CD1c-positive myeloid dendritic cell (primary cell): ENCODE data around the gene IGLL5.
"Not testable (repeated sequence)": the region's sequence is repeated elsewhere in the genome, so short reads cannot be mapped to it uniquely, and the experiment has no call there.

Experiments
- DNase-seq: peaks from one replicate; pipeline ENCODE4 v3.0.0-alpha.2; 2016; ENCODE audit errors: extremely low spot score

IGLL5 gene

GRCh38 chr22:22884010-22884887 lies 3.4 kb upstream of the IGLL5 start:
- peak; percentile 89 for DNase-seq

DNA sequence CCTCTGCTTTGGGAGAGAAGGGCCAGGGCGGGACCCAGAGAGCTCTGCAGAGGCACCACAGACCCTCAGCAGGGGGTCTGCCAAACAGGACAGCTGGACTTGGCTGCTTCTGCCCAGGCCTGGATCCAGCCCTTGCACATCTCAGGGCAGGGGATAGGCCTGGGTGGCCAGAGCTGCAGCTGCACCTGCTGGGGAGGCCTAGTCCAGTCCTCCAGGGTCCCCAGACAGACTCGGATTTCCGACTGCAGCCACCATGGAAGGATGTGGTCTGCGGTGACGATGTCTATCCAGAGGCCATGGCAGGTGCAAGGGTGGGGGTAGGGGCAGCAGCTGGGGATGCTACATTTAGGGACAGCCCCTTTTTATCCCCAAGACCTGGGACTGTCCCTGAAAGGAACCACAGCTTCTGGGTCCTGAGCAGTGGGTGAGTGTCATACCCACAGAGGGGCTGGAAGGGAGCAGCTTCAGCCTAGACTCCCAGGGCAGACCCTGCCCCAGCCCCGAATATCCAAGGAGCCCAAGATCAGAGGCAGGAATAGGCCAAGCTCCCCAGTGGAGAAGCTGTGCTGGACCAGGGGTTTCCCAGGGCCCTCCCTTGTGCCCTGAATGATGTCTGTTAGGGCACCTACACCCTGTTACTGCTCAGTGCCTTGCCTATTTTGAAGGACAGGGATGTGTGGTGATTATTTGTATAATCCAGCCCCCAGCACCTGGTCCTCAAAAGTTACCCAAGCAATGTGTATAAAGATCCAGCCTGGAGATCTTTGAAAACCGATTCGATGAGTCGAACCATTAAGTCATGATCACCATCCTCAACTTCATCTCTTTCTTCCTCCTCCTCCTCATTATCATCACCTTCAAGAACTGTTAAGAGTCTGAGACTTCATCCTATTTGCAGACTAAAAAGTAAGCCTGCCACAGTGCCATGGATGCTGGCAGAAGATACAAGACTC lies 2.5 kb upstream of the IGLL5 start:
- no peak for DNase-seq

DNA sequence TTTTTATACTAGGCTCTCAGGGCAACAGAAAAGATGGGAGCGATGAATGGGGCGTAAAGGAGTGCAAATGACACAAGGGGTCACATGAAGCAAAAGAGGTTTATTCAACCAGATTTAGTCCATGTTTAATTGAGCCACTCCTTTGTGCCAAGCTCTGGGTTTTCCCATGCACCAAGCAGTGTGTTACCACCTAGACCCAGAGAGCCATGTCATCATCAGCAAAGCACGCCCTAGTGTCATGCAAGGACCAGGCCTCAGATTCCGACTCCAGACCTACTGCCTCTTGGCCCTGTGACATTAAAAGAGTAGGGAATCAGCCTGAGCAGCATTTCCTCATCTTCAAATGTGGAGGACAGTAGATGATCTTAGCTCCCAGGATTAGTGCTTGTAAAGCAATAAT lies 1.1 kb upstream of the IGLL5 start:
- DNase-seq = no peak

DNA sequence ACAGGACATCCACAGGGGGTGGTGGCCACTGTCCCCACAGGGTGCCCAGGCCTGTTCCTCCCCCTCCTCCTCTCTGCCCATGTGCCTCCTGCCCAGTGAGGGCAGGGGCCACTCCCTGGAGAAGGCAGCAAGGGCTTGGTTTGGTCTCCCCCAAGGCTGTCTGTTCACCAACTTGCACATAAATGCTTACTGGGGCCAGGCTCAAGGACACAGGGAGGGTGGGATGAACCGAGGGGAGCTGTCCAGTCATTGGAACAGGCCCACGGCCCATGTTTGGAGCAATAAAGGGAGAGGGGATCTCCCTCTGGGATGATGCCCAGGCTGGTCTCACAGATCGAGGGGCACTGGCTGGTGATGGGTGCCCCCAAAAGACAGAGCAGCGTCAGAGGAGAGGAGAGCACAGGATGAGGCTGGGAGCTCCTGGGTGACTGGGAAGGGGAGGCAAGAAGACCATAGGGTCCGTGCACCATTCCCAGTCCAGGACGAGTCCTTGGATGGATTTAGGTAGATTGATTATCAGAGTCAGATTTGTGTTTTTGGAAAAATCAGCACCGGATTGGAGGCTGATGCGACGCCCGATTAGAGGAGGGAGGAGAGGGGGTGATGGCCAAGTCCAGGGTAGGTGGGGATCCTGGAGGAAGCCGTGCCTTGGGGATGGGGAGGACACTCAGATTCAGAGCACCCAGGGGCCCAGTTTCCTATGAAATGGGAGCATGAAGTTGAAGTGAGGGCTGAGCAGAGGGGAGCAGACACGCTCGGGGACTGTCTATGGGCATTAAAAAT lies 1.1 kb downstream of the IGLL5 start:
- DNase-seq = no peak

DNA sequence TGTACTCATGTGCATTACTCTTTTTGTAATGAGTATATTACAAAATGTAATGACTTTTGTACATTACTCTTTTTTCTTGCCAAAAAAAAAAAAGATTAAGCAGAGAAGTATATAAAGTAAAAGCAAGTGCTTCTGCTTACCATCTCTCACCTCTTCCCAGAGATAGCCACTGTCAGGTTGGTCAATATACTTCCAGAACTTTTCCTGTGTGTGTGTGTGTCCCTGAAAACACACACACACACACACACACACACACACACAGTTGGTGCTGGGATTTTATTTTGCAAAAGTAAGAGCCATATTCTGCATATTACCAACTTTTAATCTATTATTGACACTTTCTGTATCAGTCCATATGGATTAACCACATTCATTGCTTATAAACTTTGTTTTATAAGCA lies 2.5 kb downstream of the IGLL5 start:
- no peak for DNase-seq

- DNase-seq = no peak
These were observed 3.6 kb downstream of the IGLL5 start for GRCh38 chr22:22891139-22891621.

DNA sequence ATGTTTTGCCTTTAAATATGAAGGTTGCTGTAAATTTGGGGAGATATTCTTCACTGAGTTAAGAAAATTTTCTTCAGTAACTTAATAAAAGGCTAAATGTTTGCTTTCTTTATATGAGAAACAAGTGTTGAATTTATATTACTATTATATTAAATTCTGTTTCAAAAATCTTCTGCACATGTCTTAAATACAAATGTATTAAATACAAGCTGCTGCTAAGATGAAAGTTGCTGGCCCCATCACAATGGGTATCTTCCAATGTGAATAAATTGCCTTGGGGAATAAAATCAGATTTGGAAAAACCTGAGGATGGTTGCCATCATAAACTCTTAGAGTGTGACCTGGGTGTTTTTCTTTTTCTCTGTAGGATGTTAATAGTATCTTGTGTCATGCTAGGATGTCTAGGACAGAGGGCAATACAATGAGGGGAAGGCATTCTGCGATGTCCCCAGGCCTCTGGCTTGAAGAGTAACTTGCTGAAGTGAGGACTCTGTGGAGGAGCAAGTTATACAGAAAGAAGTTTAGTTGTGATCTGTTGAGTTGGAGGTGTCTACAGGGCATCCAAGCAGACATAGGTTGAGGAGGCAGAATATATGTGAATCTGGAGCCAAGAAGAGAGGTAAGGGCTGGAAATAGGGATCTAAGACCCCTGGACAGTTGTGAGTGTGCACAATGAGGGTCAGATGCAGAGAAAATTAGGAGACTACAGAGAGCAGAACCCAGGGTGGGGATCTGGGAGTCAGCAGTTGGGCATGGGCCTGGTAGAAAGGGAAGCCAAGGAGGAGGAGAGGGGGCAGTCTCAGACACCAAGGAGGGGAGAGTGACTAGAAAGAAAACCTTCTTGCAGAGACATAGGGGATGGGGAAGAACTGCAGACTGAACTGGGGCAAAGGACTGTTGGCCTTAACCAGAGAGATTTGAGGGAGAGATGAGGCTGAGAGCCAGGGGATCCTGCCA lies 4.8 kb downstream of the IGLL5 start:
- DNase-seq = no peak

DNA sequence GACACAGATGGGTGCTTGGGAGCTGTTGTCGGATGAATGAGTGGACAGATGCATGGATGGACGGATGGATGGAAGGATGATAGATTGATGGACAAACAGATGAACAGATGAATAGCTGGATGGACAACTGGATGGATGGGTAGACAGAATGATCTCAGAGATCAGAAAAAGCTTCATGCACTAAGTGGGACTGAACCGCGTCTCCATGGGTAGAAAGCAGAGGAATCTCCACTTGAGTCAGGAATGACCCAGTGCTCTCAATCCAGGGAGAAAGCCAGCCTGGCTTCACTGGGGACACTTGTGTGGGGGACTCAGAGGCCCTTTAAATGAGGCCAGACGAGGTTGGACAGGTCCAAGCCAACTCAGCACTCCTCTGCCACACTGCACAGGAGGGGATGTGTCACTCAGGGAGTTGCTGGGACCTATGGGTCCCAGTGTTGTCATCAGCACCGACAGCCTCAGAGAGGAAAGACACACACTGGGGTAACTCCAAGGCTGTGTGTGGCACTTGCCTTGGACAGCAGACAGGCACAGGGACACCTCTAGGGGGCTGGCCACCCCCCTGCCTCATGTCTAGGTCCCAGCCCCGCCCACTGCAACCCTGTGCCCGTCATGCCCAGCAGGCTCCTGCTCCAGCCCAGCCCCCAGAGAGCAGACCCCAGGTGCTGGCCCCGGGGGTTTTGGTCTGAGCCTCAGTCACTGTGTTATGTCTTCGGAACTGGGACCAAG lies 5.6 kb downstream of the IGLL5 start:
- no peak for DNase-seq

- no peak for DNase-seq
These were observed 6.5 kb downstream of the IGLL5 start for GRCh38 chr22:22893891-22894739.

GRCh38 chr22:22894740-22895731 lies 7.4 kb downstream of the IGLL5 start:
- DNase-seq = no peak

DNA sequence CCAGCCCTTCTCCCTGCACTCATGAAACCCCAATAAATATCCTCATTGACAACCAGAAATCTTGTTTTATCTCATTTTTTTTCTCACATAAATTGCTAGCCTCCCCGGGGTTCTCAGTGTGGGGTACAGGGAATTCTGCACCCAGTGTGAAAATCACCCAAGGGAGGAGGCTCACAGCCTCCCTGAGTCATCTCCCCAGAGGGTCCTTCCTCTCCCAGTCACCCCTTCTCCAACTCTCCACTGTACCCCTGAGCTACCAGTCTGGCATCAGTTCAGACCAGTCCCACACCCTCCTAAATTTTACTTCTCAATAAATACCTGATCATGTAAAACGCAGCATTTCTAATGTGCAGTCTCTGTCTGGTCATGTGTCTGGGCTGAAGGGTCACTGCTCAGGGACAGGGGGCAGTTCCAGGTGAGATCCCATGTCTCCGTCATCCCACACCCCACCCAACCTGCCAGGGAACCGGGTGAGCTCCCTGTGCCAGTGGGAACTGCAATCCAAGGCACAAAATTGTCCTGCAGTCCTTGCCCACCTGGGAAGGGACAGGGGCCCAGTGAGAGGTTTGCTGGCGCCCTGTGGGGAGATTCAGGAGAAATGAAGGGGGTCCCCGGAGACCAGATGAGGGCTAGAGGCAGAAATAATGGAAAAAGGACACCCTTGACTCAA lies 8.3 kb downstream of the IGLL5 start:
- DNase-seq = no peak

GRCh38 chr22:22896601-22897000 lies 9.0 kb downstream of the IGLL5 start:
- DNase-seq = no peak

- DNase-seq = no peak
These were observed 9.5 kb downstream of the IGLL5 start for GRCh38 chr22:22897091-22897490.

DNA sequence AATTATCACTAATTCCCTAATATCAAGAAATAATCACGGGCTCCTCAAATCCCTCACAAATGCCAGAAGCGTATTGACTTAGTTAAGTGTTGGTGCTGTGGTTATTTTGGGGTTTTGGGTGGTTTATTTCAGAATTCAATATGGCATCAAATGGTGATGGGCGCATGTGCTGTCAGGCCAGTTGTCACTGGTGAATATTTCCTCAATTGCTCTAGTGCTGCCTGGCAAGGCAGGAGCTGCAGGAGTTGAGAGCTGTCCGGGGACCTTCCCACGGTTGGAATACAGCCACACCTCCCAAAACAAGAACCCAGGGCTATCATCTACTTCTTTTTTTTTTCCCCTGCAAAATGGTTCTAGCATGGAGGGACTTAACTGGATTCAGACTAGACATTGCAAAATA lies 10.3 kb downstream of the IGLL5 start:
- DNase-seq = no peak

GRCh38 chr22:22898411-22898950 lies 10.9 kb downstream of the IGLL5 start:
- DNase-seq = not testable (repeated sequence)

GRCh38 chr22:22899342-22900080 lies 11.9 kb downstream of the IGLL5 start:
- not testable (repeated sequence) for DNase-seq
